Activated naive CD8-positive, alpha-beta T cell treated with anti-CD3 and anti-CD28 coated beads, Interleukin-2, amount 50 U/mL, for 24 hours (primary cell): ENCODE measurements around the gene MAPK12.

Experiments used
- ATAC-seq: fragments of 150-1000 bp; cut with Tn5 transposase; one replicate; pipeline ENCODE4 v1.10.0; 2021
- DNase-seq: peaks from one replicate; pipeline ENCODE4 v3.0.0; 2021
- H3K27ac Mint-ChIP-seq: one replicate; pipeline ENCODE4 v1.8.0; 2021; ENCODE audit warnings: mild to moderate bottlenecking, mixed read lengths
- H3K27me3 Mint-ChIP-seq: one replicate; pipeline ENCODE4 v1.8.0; 2021; ENCODE audit warnings: mixed read lengths
- H3K36me3 Mint-ChIP-seq: one replicate; pipeline ENCODE4 v1.8.0; 2021; ENCODE audit warnings: low read depth, mixed read lengths
- H3K4me1 Mint-ChIP-seq: one replicate; pipeline ENCODE4 v1.8.0; 2021; ENCODE audit warnings: mixed read lengths
- H3K4me3 Mint-ChIP-seq: one replicate; pipeline ENCODE4 v1.8.0; 2021; ENCODE audit warnings: mild to moderate bottlenecking, moderate library complexity, mixed read lengths
- H3K9me3 Mint-ChIP-seq: one replicate; pipeline ENCODE4 v1.8.0; 2021; ENCODE audit warnings: mixed read lengths

Gene MAPK12

GRCh38 chr22:50232481-50233151, 28.9 kb downstream of the MAPK12 start:
- peaks cover 16% of the 10 kb centered on the region for H3K36me3 Mint-ChIP-seq
- no peaks in the 10 kb centered on the region for H3K27me3 Mint-ChIP-seq
- peaks cover 6% of the 10 kb centered on the region for H3K9me3 Mint-ChIP-seq
- no peak overlapping the region for H3K4me3 Mint-ChIP-seq
- DNase-seq, result no peak
- H3K27ac Mint-ChIP-seq, result no peak overlapping the region
- no peak for ATAC-seq
- H3K4me1 Mint-ChIP-seq, result peaks cover 3% of the 10 kb centered on the region

- Mint-ChIP-seq H3K27me3 (no peaks in the 10 kb centered on the region), H3K9me3 (no peaks in the 10 kb centered on the region), H3K4me3 (no peak overlapping the region), H3K36me3 (peaks cover 6% of the 10 kb centered on the region), H3K4me1 (no peaks in the 10 kb centered on the region), H3K27ac (no peak overlapping the region)
- DNase-seq (no peak), ATAC-seq (no peak)
Observed at GRCh38 chr22:50229370-50229769, 32.1 kb downstream of the MAPK12 start.

GRCh38 chr22:50228366-50228765, 33.1 kb downstream of the MAPK12 start:
- Mint-ChIP-seq H3K27ac (no peak overlapping the region), H3K36me3 (peaks cover 7% of the 10 kb centered on the region), H3K4me3 (no peak overlapping the region), H3K27me3 (no peaks in the 10 kb centered on the region), H3K9me3 (no peaks in the 10 kb centered on the region), H3K4me1 (no peaks in the 10 kb centered on the region)
- DNase-seq (no peak), ATAC-seq (no peak)

- Mint-ChIP-seq H3K9me3 (no peaks in the 10 kb centered on the region), H3K4me1 (no peaks in the 10 kb centered on the region), H3K4me3 (no peak overlapping the region), H3K36me3 (peaks cover 6% of the 10 kb centered on the region), H3K27me3 (no peaks in the 10 kb centered on the region), H3K27ac (no peak overlapping the region)
- ATAC-seq, result no peak
- no peak for DNase-seq
Observed at GRCh38 chr22:50227579-50228215, 33.8 kb downstream of the MAPK12 start.

GRCh38 chr22:50226875-50227165, 34.7 kb downstream of the MAPK12 start:
- Mint-ChIP-seq H3K4me3 (no peak overlapping the region), H3K4me1 (no peaks in the 10 kb centered on the region), H3K27ac (no peak overlapping the region), H3K9me3 (no peaks in the 10 kb centered on the region), H3K27me3 (no peaks in the 10 kb centered on the region), H3K36me3 (peaks cover 6% of the 10 kb centered on the region)
- ATAC-seq, result no peak
- DNase-seq, result no peak

GRCh38 chr22:50226063-50226874, 35.2 kb downstream of the MAPK12 start:
- DNase-seq (no peak), ATAC-seq (no peak)
- Mint-ChIP-seq H3K27me3 (no peaks in the 10 kb centered on the region), H3K27ac (no peak overlapping the region), H3K9me3 (no peaks in the 10 kb centered on the region), H3K4me1 (no peaks in the 10 kb centered on the region), H3K4me3 (no peak overlapping the region), H3K36me3 (peaks cover 6% of the 10 kb centered on the region)

- H3K27ac Mint-ChIP-seq, result no peak overlapping the region
- no peaks in the 10 kb centered on the region for H3K4me1 Mint-ChIP-seq
- no peaks in the 10 kb centered on the region for H3K27me3 Mint-ChIP-seq
- peaks cover 12% of the 10 kb centered on the region for H3K36me3 Mint-ChIP-seq
- H3K4me3 Mint-ChIP-seq, result no peak overlapping the region
- ATAC-seq (no peak), DNase-seq (no peak)
- H3K9me3 Mint-ChIP-seq, result no peaks in the 10 kb centered on the region
Observed at GRCh38 chr22:50225200-50225969, 36.1 kb downstream of the MAPK12 start.

- H3K27me3 Mint-ChIP-seq, result no peaks in the 10 kb centered on the region
- peaks cover 13% of the 10 kb centered on the region for H3K36me3 Mint-ChIP-seq
- no peak for ATAC-seq
- no peak overlapping the region for H3K4me3 Mint-ChIP-seq
- H3K4me1 Mint-ChIP-seq, result no peaks in the 10 kb centered on the region
- H3K27ac Mint-ChIP-seq, result no peak overlapping the region
- no peaks in the 10 kb centered on the region for H3K9me3 Mint-ChIP-seq
- no peak for DNase-seq
Observed at GRCh38 chr22:50224071-50224470, 37.4 kb downstream of the MAPK12 start.

GRCh38 chr22:50222508-50222907, 39.0 kb downstream of the MAPK12 start:
- Mint-ChIP-seq H3K9me3 (no peaks in the 10 kb centered on the region), H3K27ac (no peak overlapping the region)

GRCh38 chr22:50221410-50222300, 39.8 kb downstream of the MAPK12 start:
- peaks cover 16% of the 10 kb centered on the region for H3K36me3 Mint-ChIP-seq
- no peaks in the 10 kb centered on the region for H3K27me3 Mint-ChIP-seq
- ATAC-seq, result no peak
- no peaks in the 10 kb centered on the region for H3K9me3 Mint-ChIP-seq
- DNase-seq, result no peak
- H3K27ac Mint-ChIP-seq, result no peak overlapping the region
- H3K4me1 Mint-ChIP-seq, result no peaks in the 10 kb centered on the region
- no peak overlapping the region for H3K4me3 Mint-ChIP-seq

More at GRCh38 chr22:50222508-50222907, 39.0 kb downstream of the MAPK12 start:
- DNase-seq, result no peak
- Mint-ChIP-seq H3K4me3 (no peak overlapping the region), H3K36me3 (peaks cover 13% of the 10 kb centered on the region), H3K4me1 (no peaks in the 10 kb centered on the region), H3K27me3 (no peaks in the 10 kb centered on the region)
- no peak for ATAC-seq

- H3K27ac Mint-ChIP-seq, result no peak overlapping the region
- peaks cover 20% of the 10 kb centered on the region for H3K36me3 Mint-ChIP-seq
- H3K9me3 Mint-ChIP-seq, result no peaks in the 10 kb centered on the region
- H3K4me3 Mint-ChIP-seq, result no peak overlapping the region
- no peak for ATAC-seq
- H3K27me3 Mint-ChIP-seq, result no peaks in the 10 kb centered on the region
- H3K4me1 Mint-ChIP-seq, result no peaks in the 10 kb centered on the region
- no peak for DNase-seq
Observed at GRCh38 chr22:50220603-50221409, 40.7 kb downstream of the MAPK12 start.

- Mint-ChIP-seq H3K27me3 (no peaks in the 10 kb centered on the region), H3K4me3 (no peak overlapping the region), H3K4me1 (no peaks in the 10 kb centered on the region), H3K27ac (no peak overlapping the region), H3K36me3 (peaks cover 24% of the 10 kb centered on the region), H3K9me3 (no peaks in the 10 kb centered on the region)
- DNase-seq (no peak), ATAC-seq (no peak)
Observed at GRCh38 chr22:50219800-50220602, 41.5 kb downstream of the MAPK12 start.
